WTC11 (cell line): ENCODE data around the gene TMEM80. TPM values are rescaled to one million over a fixed set of nuclear protein-coding genes. Genes with fewer than 3 reads are reported as not detected.
A peak's percentile ranks its signal among the peaks of the same experiment; 100 is the strongest.

Experiments used
- ARID4B ChIP-seq: sonication (generic); formaldehyde crosslinking; IDR thresholded peaks from 2 replicates; pipeline ENCODE4 v1.8.0; 2023; ENCODE audit warnings: missing genetic modification reagents, mild to moderate bottlenecking, borderline replicate concordance
- ATF2 ChIP-seq: sonication (generic); formaldehyde crosslinking; IDR thresholded peaks from 2 replicates; pipeline ENCODE4 v1.8.1; 2022; ENCODE audit warnings: low read depth, missing genetic modification reagents, borderline replicate concordance
- CBFB ChIP-seq: sonication (generic); formaldehyde crosslinking; IDR thresholded peaks from 2 replicates; pipeline ENCODE4 v1.8.1; 2022; ENCODE audit warnings: mild to moderate bottlenecking, low read depth, missing genetic modification reagents
- ELF4 ChIP-seq: sonication (generic); formaldehyde crosslinking; IDR thresholded peaks from 2 replicates; pipeline ENCODE4 v1.8.1; 2022; ENCODE audit warnings: low read depth, mild to moderate bottlenecking, moderate library complexity, missing genetic modification reagents
- EMX1 ChIP-seq: fragments of 250-450 bp; sonication (Bioruptor Pico); IDR thresholded peaks from 2 replicates; pipeline ENCODE4 v1.8.0; 2021; ENCODE audit warnings: mild to moderate bottlenecking
- GABPB1 ChIP-seq: sonication (generic); formaldehyde crosslinking; IDR thresholded peaks from 2 replicates; pipeline ENCODE4 v1.8.1; 2023; ENCODE audit warnings: mild to moderate bottlenecking, missing genetic modification reagents
- GRHL2 ChIP-seq: fragments of 250-450 bp; sonication (Bioruptor Pico); IDR thresholded peaks from 2 replicates; pipeline ENCODE4 v1.8.0; 2022; ENCODE audit warnings: mild to moderate bottlenecking, moderate library complexity; ENCODE audit not compliant: insufficient replicate concordance, severe bottlenecking
- IRF1 ChIP-seq: sonication (generic); formaldehyde crosslinking; IDR thresholded peaks from 2 replicates; pipeline ENCODE4 v1.8.0; 2023; ENCODE audit warnings: missing genetic modification reagents
- MYBL2 ChIP-seq: sonication (generic); formaldehyde crosslinking; IDR thresholded peaks from 2 replicates; pipeline ENCODE4 v1.8.1; 2023; ENCODE audit warnings: mild to moderate bottlenecking, moderate library complexity, missing genetic modification reagents
- NFATC4 ChIP-seq: fragments of 250-450 bp; sonication (Bioruptor Pico); IDR thresholded peaks from 2 replicates; pipeline ENCODE4 v1.9.0; 2021; ENCODE audit warnings: mild to moderate bottlenecking
- NFE2L1 ChIP-seq: sonication (generic); formaldehyde crosslinking; IDR thresholded peaks from 2 replicates; pipeline ENCODE4 v1.8.1; 2023; ENCODE audit warnings: missing genetic modification reagents
- NFYB ChIP-seq: sonication (generic); formaldehyde crosslinking; conservative IDR thresholded peaks from 2 replicates; pipeline ENCODE4 v1.8.0; 2022; ENCODE audit warnings: low read depth, missing genetic modification reagents
- NR2C2 ChIP-seq: sonication (generic); formaldehyde crosslinking; IDR thresholded peaks from 2 replicates; pipeline ENCODE4 v1.8.0; 2022; ENCODE audit warnings: mild to moderate bottlenecking, missing genetic modification reagents
- NR3C1 ChIP-seq: sonication (generic); formaldehyde crosslinking; conservative IDR thresholded peaks from 2 replicates; pipeline ENCODE4 v1.8.1; 2023; ENCODE audit warnings: low read depth, mild to moderate bottlenecking, missing genetic modification reagents
- SOX15 ChIP-seq: fragments of 250-450 bp; sonication (Bioruptor Pico); IDR thresholded peaks from 2 replicates; pipeline ENCODE4 v1.9.0; 2021; ENCODE audit warnings: mild to moderate bottlenecking
- TEAD4 ChIP-seq: sonication (generic); formaldehyde crosslinking; IDR thresholded peaks from 2 replicates; pipeline ENCODE4 v1.8.0; 2022; ENCODE audit warnings: mild to moderate bottlenecking, missing genetic modification reagents
- ZNF219 ChIP-seq: sonication (generic); formaldehyde crosslinking; IDR thresholded peaks from 2 replicates; pipeline ENCODE4 v1.8.0; 2023; ENCODE audit warnings: missing genetic modification reagents, mild to moderate bottlenecking, borderline replicate concordance
- ZNF281 ChIP-seq: sonication (generic); formaldehyde crosslinking; IDR thresholded peaks from 2 replicates; pipeline ENCODE4 v1.8.0; 2023; ENCODE audit warnings: mild to moderate bottlenecking, missing genetic modification reagents
- ZNF512 ChIP-seq: sonication (generic); formaldehyde crosslinking; IDR thresholded peaks from 2 replicates; pipeline ENCODE4 v1.8.1; 2022; ENCODE audit warnings: missing genetic modification reagents, borderline replicate concordance
- total RNA-seq: library from RNA; stranded (reverse); gene quantifications from 3 replicates; pipeline ENCODE4 v1.2.3, GENCODE V29; 2021

TMEM80 gene
- total RNA-seq, 1 experiment from 2014 or later: 23.4 TPM

- peak; percentile 88; the same call in 1 of the 2 replicates for TF ChIP-seq ARID4B (CRISPR knock-in tag)
- TF ChIP-seq ELF4 (CRISPR knock-in tag): peak; percentile 95
- no peak for TF ChIP-seq EMX1 (CRISPR knock-in tag)
- TF ChIP-seq NR2C2 (CRISPR knock-in tag): peak; percentile 72
- peak; percentile 94 for TF ChIP-seq IRF1 (CRISPR knock-in tag)
- no peak for TF ChIP-seq NFATC4 (CRISPR knock-in tag)
- TF ChIP-seq GRHL2 (CRISPR knock-in tag): no peak
- peak; percentile 89 for TF ChIP-seq TEAD4 (CRISPR knock-in tag)
- TF ChIP-seq SOX15: no peak
- TF ChIP-seq ZNF512 (CRISPR knock-in tag): no peak
- TF ChIP-seq ZNF219 (CRISPR knock-in tag): peak; percentile 95; the same call in 1 of the 2 replicates
- TF ChIP-seq NFE2L1 (CRISPR knock-in tag): peak; percentile 93
- 0 out of 2 replicates have a peak, but pooled peaks have one; percentile 75 for TF ChIP-seq CBFB (CRISPR knock-in tag)
- TF ChIP-seq NR3C1 (CRISPR knock-in tag): 0 out of 2 replicates have a peak, but pooled peaks have one; percentile 78
- peak; percentile 81; the same call in 1 of the 2 replicates for TF ChIP-seq MYBL2 (CRISPR knock-in tag)
- TF ChIP-seq ZNF281 (CRISPR knock-in tag): peak; percentile 83
- peak; percentile 58 for TF ChIP-seq NFYB (CRISPR knock-in tag)
- no peak for TF ChIP-seq GABPB1 (CRISPR knock-in tag)
- 0 out of 2 replicates have a peak, but pooled peaks have one; percentile 46 for TF ChIP-seq ATF2 (CRISPR knock-in tag)
- TF ChIP-seq, all 79 proteins: peak for 44
Observed at GRCh38 chr11:694563-695287, 891 bp upstream of the TMEM80 start, which contains the start of gene DEAF1 (continued).
